ENCODE measurements around the gene DAW1.

GRCh38 chr2:227846831-227847230 is 24.6 kb upstream of the DAW1 start:
- TF ChIP-seq CTCF (IDR thresholded peaks at IDR 0.05; ENCODE audit: low read depth, low read length, missing input control) (no peak), EGR1 (IDR thresholded peaks at IDR 0.05; ENCODE audit: low read depth in 2 of 2) (no peak), FOXA1 (IDR thresholded peaks at IDR 0.05) (no peak), SP1 (IDR thresholded peaks at IDR 0.05) (no peak), RAD21 (IDR thresholded peaks at IDR 0.05) (no peak), GABPA (IDR thresholded peaks at IDR 0.05 in 1 of 2, conservative IDR thresholded peaks at IDR 0.05 in 1 of 2) (no peak), FOXA2 (IDR thresholded peaks at IDR 0.05) (no peak), YY1 (IDR thresholded peaks at IDR 0.05) (no peak), ZBTB33 (IDR thresholded peaks at IDR 0.05) (no peak)
